Measurements from ENCODE around the gene SND1.

Gene SND1

DNA sequence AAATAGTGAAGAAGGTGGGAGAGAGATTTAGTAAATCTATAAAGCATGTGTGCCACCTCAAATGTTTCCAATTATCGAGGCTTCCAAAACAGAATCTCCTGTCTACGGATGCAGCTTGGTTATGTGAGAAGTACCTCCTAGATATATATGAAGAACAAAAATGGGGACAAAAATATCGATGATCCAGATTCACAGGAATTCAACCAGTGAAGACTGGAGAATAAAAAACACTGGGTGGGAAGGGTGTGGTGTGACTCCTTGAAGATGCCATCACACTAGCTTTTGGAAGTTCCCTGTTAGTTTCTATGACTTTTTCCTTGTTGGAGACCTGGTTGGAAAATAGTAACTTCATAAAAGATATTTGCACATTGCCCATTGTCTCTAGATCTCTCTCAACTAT lies 226.8 kb downstream of the SND1 start:
- TF ChIP-seq, protein P1, sequence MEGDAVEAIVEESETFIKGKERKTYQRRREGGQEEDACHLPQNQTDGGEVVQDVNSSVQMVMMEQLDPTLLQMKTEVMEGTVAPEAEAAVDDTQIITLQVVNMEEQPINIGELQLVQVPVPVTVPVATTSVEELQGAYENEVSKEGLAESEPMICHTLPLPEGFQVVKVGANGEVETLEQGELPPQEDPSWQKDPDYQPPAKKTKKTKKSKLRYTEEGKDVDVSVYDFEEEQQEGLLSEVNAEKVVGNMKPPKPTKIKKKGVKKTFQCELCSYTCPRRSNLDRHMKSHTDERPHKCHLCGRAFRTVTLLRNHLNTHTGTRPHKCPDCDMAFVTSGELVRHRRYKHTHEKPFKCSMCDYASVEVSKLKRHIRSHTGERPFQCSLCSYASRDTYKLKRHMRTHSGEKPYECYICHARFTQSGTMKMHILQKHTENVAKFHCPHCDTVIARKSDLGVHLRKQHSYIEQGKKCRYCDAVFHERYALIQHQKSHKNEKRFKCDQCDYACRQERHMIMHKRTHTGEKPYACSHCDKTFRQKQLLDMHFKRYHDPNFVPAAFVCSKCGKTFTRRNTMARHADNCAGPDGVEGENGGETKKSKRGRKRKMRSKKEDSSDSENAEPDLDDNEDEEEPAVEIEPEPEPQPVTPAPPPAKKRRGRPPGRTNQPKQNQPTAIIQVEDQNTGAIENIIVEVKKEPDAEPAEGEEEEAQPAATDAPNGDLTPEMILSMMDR (IDR thresholded peaks at IDR 0.05), result no peak

DNA sequence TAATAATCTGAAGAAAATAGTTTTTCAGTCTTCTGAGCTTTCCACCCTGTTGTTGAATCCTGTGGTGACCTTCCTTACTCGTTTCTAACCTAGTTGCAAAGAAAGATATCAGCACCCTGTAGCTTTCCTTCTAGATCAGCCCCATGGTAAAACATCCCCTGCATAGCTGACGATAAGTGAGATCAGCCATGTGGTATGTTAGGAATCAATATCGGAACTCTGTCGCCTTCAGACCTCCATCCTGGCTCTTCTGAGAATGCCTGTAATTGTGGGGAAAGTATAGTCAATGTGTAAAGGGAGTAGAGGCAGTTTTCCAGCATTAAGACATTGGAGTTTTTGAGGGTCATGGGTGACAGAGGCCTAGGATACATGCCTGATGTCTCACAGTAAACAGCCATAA lies 227.4 kb downstream of the SND1 start:
- TF ChIP-seq, protein P1 (IDR thresholded peaks at IDR 0.05), result no peak

DNA sequence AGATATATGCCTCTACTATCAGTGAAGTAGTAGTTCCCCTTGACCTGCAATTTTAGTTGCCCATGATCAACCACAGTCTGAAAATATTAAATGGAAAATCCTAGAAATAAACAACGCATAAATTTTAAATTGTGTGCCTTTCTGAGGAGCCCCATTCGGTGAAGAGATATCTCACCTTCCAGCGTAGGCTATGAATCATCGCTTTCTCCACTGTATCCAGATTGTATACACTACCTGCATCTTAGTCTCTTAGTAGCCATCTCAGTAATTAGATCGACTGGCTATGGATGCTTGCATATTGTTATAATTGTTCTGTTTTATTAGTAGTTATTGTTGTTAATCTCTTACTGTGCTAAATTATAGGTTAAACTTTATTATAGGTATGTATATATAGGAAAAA lies 227.9 kb downstream of the SND1 start:
- TF ChIP-seq, protein P1 (IDR thresholded peaks at IDR 0.05), result no peak

DNA sequence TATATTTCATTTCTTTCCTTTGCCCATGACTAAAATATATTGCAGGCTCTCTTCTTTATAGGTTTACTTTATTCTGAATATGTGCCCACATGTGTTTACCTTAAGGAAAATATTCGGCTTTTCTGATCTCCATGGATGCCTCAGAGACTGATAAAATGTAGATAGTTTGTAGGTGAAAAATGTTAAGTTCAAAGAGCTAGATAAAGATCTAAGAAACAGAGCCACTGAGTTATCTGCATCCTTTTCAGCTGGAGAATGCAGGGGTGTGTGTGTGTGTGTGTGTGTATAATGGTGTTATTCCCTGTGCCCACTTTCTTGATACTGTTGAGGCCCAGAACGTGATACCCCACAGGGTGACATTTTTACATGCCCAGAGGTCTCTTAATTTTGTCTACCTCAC lies 228.5 kb downstream of the SND1 start:
- TF ChIP-seq, protein P1 (IDR thresholded peaks at IDR 0.05), result no peak

DNA sequence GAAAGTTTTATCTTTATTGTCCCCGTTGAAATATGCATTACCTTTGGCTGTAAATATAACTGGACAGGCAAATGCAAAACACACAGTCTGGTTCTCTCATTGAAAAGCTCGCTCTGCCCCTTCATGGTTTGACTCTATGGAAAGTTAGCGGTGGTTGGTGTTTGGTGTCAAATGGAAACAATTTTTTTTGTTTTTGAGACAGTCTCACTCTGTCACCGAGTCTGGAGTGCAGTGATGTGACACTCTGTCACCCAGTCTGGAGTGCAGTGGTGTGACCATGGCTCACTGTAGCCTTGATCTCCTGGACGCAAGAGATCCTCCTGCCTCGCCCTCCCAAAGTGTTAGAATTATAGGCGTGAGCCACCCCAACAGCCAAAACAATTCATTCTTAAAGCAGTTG lies 229.6 kb downstream of the SND1 start:
- TF ChIP-seq, protein P1 (IDR thresholded peaks at IDR 0.05), result no peak

DNA sequence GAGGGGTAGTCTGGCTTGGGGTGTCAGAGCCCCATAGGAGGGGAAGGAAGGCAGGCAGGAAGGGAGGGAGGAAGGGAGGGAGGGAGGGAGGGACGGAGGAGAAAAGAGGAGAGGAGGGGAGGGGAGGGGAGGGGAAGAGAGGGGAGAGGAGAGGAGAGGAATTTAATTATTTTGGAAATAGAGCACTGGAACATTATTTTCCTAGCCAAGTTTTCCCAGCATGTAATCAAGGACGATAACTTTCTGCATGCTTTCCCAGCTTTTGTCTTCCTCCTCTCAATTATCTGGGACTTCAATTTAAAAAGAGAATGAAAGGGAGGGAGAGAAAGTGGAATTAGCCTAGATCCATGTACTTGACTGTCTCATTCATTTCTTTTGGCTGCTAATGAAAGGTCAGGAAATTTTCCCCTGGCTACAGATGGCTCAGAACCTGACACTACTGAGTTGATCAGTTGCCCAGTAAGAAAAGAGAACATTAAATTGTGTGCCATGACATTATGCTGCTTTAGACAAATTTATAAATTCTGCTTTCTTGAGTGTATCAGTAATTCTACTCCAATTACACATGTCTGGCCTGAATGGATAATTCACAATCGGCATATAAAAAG lies 230.4 kb downstream of the SND1 start:
- TF ChIP-seq, protein P1 (IDR thresholded peaks at IDR 0.05), result no peak

DNA sequence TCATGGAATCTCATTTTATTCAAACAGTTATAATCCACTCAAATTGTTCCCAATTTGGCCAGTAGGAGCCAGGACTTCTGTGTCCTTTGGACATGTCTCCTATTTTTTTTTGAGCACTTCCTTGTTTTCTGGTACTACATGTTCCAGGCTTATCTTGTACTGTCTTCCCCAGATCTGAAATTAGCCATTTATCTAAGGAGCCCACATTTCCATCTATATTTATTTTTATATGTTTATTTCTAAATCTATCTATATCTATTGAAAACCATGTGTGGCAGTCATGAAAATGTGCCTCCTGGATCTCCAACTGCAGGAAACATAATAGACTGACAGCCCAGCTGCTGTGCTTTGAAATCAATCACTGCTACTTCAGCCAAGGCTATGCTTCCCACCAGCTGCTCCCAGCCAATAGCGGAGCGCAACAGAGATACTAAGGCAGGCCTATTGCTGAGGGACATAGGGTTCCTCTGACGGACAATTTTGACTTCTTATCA lies 232.1 kb downstream of the SND1 start:
- TF ChIP-seq, protein P1 (IDR thresholded peaks at IDR 0.05), result no peak

All from LNCAP (cell line).